NAMALWA (cell line): ENCODE results near the gene ECI1.
A peak's percentile ranks its signal among the peaks of the same experiment; 100 is the strongest.
"Not testable (repeated sequence)": the region's sequence is repeated elsewhere in the genome, so short reads cannot be mapped to it uniquely, and the experiment has no call there.

Source experiments
- DNase-seq: peaks from one replicate; pipeline ENCODE4 v3.0.0-alpha.2; 2015; ENCODE audit warnings: low spot score

Gene ECI1

GRCh38 chr16:2252806-2253148, 1.4 kb upstream of the ECI1 start:
- DNase-seq = peak; percentile 39

GRCh38 chr16:2250652-2251295, 613 bp downstream of the ECI1 start:
- DNase-seq = peak; percentile 61

GRCh38 chr16:2246301-2246885, 5.0 kb downstream of the ECI1 start:
- no peak for DNase-seq

GRCh38 chr16:2244926-2245795, 6.2 kb downstream of the ECI1 start:
- no peak for DNase-seq

GRCh38 chr16:2244301-2244700, 7.1 kb downstream of the ECI1 start:
- no peak for DNase-seq

- DNase-seq = no peak
Observed at GRCh38 chr16:2243781-2244180, 7.6 kb downstream of the ECI1 start.

- DNase-seq = no peak
Observed at GRCh38 chr16:2243031-2243528, 8.3 kb downstream of the ECI1 start.

- DNase-seq = no peak
Observed at GRCh38 chr16:2242598-2242997, 8.8 kb downstream of the ECI1 start.

GRCh38 chr16:2240331-2240730, 11.1 kb downstream of the ECI1 start:
- DNase-seq = not testable (repeated sequence)

GRCh38 chr16:2238838-2239675, 12.3 kb downstream of the ECI1 start:
- DNase-seq = no peak

GRCh38 chr16:2238150-2238837, 13.1 kb downstream of the ECI1 start:
- DNase-seq = no peak

GRCh38 chr16:2237493-2238149, 13.8 kb downstream of the ECI1 start:
- no peak for DNase-seq

GRCh38 chr16:2237102-2237482, 14.3 kb downstream of the ECI1 start:
- DNase-seq = no peak

GRCh38 chr16:2236337-2237101, 14.9 kb downstream of the ECI1 start, which contains the start of gene DNASE1L2:
Gene DNASE1L2, plus strand, starts transcription at chr16:2236444. Its CDS starts 373 bp downstream, at chr16:2236817.
- no peak for DNase-seq

GRCh38 chr16:2235695-2236336, 15.6 kb downstream of the ECI1 start:
- no peak for DNase-seq

GRCh38 chr16:2235234-2235651, 16.1 kb downstream of the ECI1 start:
- DNase-seq = no peak

GRCh38 chr16:2234813-2235170, 16.6 kb downstream of the ECI1 start:
- DNase-seq = no peak

- DNase-seq = peak; percentile 73
Observed at GRCh38 chr16:2233872-2234812, 17.2 kb downstream of the ECI1 start.
